Smooth muscle cell (in vitro differentiated cells): Measurements from ENCODE around the gene TPPP3. TPM values are rescaled to one million over a fixed set of nuclear protein-coding genes. Genes with fewer than 3 reads are reported as not detected.
A peak's percentile ranks its signal among the peaks of the same experiment; 100 is the strongest.

Experiments used
- DNase-seq: peaks from one replicate; lab custom pipeline; 2025; ENCODE audit not compliant: unreplicated experiment; lab: John Stamatoyannopoulos, UW
- H2AFZ ChIP-seq: fragments of 200-600 bp; sonication (generic); 2 replicates; pipeline ENCODE4 v1.6.0; 2016; ENCODE audit warnings: antibody characterized with exemption, low read depth, mild to moderate bottlenecking
- H3F3A ChIP-seq: fragments of 200-600 bp; sonication (generic); 2 replicates; pipeline ENCODE4 v1.6.0; 2017; ENCODE audit warnings: antibody characterized with exemption, low read depth
- H3K27ac ChIP-seq: fragments of 200-600 bp; sonication (generic); 2 replicates; pipeline ENCODE4 v1.5.1; 2016; ENCODE audit warnings: low read depth, mild to moderate bottlenecking
- H3K27me3 ChIP-seq: fragments of 200-600 bp; sonication (generic); 2 replicates; pipeline ENCODE4 v1.6.1; 2016; ENCODE audit warnings: low read depth, mild to moderate bottlenecking
- H3K36me3 ChIP-seq: fragments of 200-600 bp; sonication (generic); 2 replicates; pipeline ENCODE4 v1.5.1; 2016; ENCODE audit warnings: low read depth
- H3K4me1 ChIP-seq: fragments of 200-600 bp; sonication (generic); 2 replicates; pipeline ENCODE4 v1.5.1; 2016; ENCODE audit warnings: low read depth
- H3K4me2 ChIP-seq: fragments of 200-600 bp; sonication (generic); 2 replicates; pipeline ENCODE4 v1.6.0; 2016; ENCODE audit warnings: mild to moderate bottlenecking
- H3K4me3 ChIP-seq: fragments of 200-600 bp; sonication (generic); 2 replicates; pipeline ENCODE4 v1.5.1; 2016; ENCODE audit warnings: mild to moderate bottlenecking
- H3K79me2 ChIP-seq: fragments of 200-600 bp; sonication (generic); 2 replicates; pipeline ENCODE4 v1.6.0; 2016; ENCODE audit warnings: low read depth, mild to moderate bottlenecking
- H3K9ac ChIP-seq: fragments of 200-600 bp; sonication (generic); 2 replicates; pipeline ENCODE4 v1.6.0; 2016; ENCODE audit warnings: low read depth
- H3K9me3 ChIP-seq: fragments of 200-600 bp; sonication (generic); replicated peaks from 2 replicates; pipeline ENCODE4 v1.5.1; 2016; ENCODE audit warnings: low read depth
- H4K20me1 ChIP-seq: fragments of 200-600 bp; sonication (generic); 2 replicates; pipeline ENCODE4 v1.6.0; 2016; ENCODE audit warnings: low read depth
- CTCF ChIP-seq: fragments of 200-600 bp; sonication (generic); IDR thresholded peaks from 2 replicates; pipeline ENCODE4 v1.5.1; 2017; ENCODE audit warnings: borderline replicate concordance, mild to moderate bottlenecking, antibody characterized with exemption; ENCODE audit not compliant: insufficient read depth, poor library complexity, severe bottlenecking
- WGBS: methylation state at CpG from one replicate; pipeline ENCODE4 v1.1.7; 2016; ENCODE audit warnings: low lambda C conversion rate; 5-methylcytosine and 5-hydroxymethylcytosine counted together
- polyA plus RNA-seq: library from polyadenylated mRNA; unstranded; fragments of >200 nt; fragmentation: Nextera tagmentation; extraction: Ambion mirVana; gene quantifications from 2 replicates; pipeline ENCODE4 v1.2.1, GENCODE V29; 2016
- total RNA-seq: library from RNA; depleted of rRNA; stranded (reverse); fragments of >200 nt; gene quantifications from 2 replicates; pipeline ENCODE4 v1.2.3, GENCODE V29; 2014

TPPP3 gene
- total and polyA plus RNA-seq, 2 experiments from 2014 or later = 1.3 to 1.9 TPM

- Histone ChIP-seq H3K4me2 (peak overlapping the region; percentile 88), H3K36me3 (no peaks in the 10 kb centered on the region), H3K79me2 (no peaks in the 10 kb centered on the region), H3K4me3 (peak overlapping the region; percentile 41), H3K9ac (peak overlapping the region; percentile 34), H3K27me3 (peaks cover 15% of the 10 kb centered on the region), H2AFZ (no peak overlapping the region), H3K9me3 (no peaks in the 10 kb centered on the region), H4K20me1 (no peaks in the 10 kb centered on the region), H3K27ac (no peak overlapping the region), H3K4me1 (peaks cover 25% of the 10 kb centered on the region), H3F3A (no peaks in the 10 kb centered on the region)
- WGBS = 88% methylated on average over 17 of the region's 18 CpGs
- TF ChIP-seq CTCF = no peak
- DNase-seq = no peak
Measured at GRCh38 chr16:67392301-67393059, 818 bp downstream of the TPPP3 start.

GRCh38 chr16:67391424-67392300 lies 1.6 kb downstream of the TPPP3 start:
- H3K79me2 ChIP-seq = no peaks in the 10 kb centered on the region
- no peaks in the 10 kb centered on the region for H4K20me1 ChIP-seq
- 96% methylated on average over 15 of the region's 15 CpGs for WGBS
- H3K27ac ChIP-seq = no peak overlapping the region
- no peaks in the 10 kb centered on the region for H3K9me3 ChIP-seq
- H3K9ac ChIP-seq = no peak overlapping the region
- no peaks in the 10 kb centered on the region for H3K36me3 ChIP-seq
- H3K4me2 ChIP-seq = no peak overlapping the region
- peaks cover 24% of the 10 kb centered on the region for H3K27me3 ChIP-seq
- H3F3A ChIP-seq = no peaks in the 10 kb centered on the region
- no peak overlapping the region for H3K4me3 ChIP-seq
- DNase-seq = no peak
- TF ChIP-seq CTCF = no peak
- H2AFZ ChIP-seq = no peak overlapping the region
- H3K4me1 ChIP-seq = peaks cover 17% of the 10 kb centered on the region

- Histone ChIP-seq H3F3A (no peaks in the 10 kb centered on the region), H4K20me1 (no peaks in the 10 kb centered on the region), H3K79me2 (no peaks in the 10 kb centered on the region), H3K27me3 (peaks cover 31% of the 10 kb centered on the region), H3K9me3 (no peaks in the 10 kb centered on the region), H3K4me2 (no peak overlapping the region), H3K36me3 (no peaks in the 10 kb centered on the region), H3K4me3 (no peak overlapping the region), H3K27ac (no peak overlapping the region), H3K9ac (no peak overlapping the region), H2AFZ (no peak overlapping the region), H3K4me1 (peaks cover 10% of the 10 kb centered on the region)
- 94% methylated on average over 11 of the region's 11 CpGs for WGBS
- DNase-seq = no peak
- no peak for TF ChIP-seq CTCF
Measured at GRCh38 chr16:67390816-67391423, 2.4 kb downstream of the TPPP3 start.
